Coronary artery (tissue), 2 donors: ENCODE results near the gene TMEM222.

Experiments used
- DNase-seq: peaks from one replicate; pipeline ENCODE4 v3.0.0-alpha.2; 2017; ENCODE audit warnings: low spot score
- H3K27ac ChIP-seq, 2 donors: fragments of 200-600 bp; sonication (generic); one replicate each; pipeline ENCODE4 v1.5.1; 2016 to 2019
- H3K4me3 ChIP-seq: fragments of 200-600 bp; sonication (generic); 2 replicates; pipeline ENCODE4 v1.5.1; 2016; ENCODE audit warnings: mild to moderate bottlenecking, moderate library complexity
- CTCF ChIP-seq: fragments of 200-600 bp; sonication (generic); IDR thresholded peaks from one replicate; pipeline ENCODE4 v1.5.1; 2019; ENCODE audit warnings: antibody characterized with exemption

Gene TMEM222

GRCh38 chr1:27341525-27342252, 19.7 kb downstream of the TMEM222 start, which contains the start of gene SYTL1:
SYTL1 (plus strand) TSS chr1:27342022; CDS start chr1:27345335, 3,313 bp downstream.
- Histone ChIP-seq H3K27ac (no peak within 1 kb of the TSS), H3K4me3 (no peak within 1 kb of the TSS)
- no peak for DNase-seq
- TF ChIP-seq CTCF = no peak

GRCh38 chr1:27342391-27342777, 20.4 kb downstream of the TMEM222 start:
- DNase-seq = no peak
- TF ChIP-seq CTCF = no peak
- no peak overlapping the region for H3K27ac ChIP-seq
- H3K4me3 ChIP-seq = no peak overlapping the region

- Histone ChIP-seq H3K4me3 (no peak overlapping the region), H3K27ac (no peak overlapping the region)
- DNase-seq = no peak
- TF ChIP-seq CTCF = no peak
Measured at GRCh38 chr1:27342778-27343638, 21.0 kb downstream of the TMEM222 start.

GRCh38 chr1:27343639-27344025, 21.7 kb downstream of the TMEM222 start:
- DNase-seq = no peak
- no peak overlapping the region for H3K4me3 ChIP-seq
- no peak overlapping the region for H3K27ac ChIP-seq
- no peak for TF ChIP-seq CTCF

- no peak for DNase-seq
- H3K4me3 ChIP-seq = no peak overlapping the region
- no peak for TF ChIP-seq CTCF
- no peak overlapping the region for H3K27ac ChIP-seq
Measured at GRCh38 chr1:27345272-27345671, 23.3 kb downstream of the TMEM222 start.

- Histone ChIP-seq H3K4me3 (no peak overlapping the region), H3K27ac (no peak overlapping the region)
- TF ChIP-seq CTCF = no peak
- no peak for DNase-seq
Measured at GRCh38 chr1:27346357-27346756, 24.4 kb downstream of the TMEM222 start.
